GM10847 (cell line): ENCODE measurements around the gene GABARAP.

Experiments used
- POLR2A ChIP-seq: IDR thresholded peaks from 2 replicates; pipeline ENCODE4 v1.6.1; 2011; ENCODE audit not compliant: insufficient read length; ENCODE audit errors: extremely low read depth

GABARAP gene

DNA sequence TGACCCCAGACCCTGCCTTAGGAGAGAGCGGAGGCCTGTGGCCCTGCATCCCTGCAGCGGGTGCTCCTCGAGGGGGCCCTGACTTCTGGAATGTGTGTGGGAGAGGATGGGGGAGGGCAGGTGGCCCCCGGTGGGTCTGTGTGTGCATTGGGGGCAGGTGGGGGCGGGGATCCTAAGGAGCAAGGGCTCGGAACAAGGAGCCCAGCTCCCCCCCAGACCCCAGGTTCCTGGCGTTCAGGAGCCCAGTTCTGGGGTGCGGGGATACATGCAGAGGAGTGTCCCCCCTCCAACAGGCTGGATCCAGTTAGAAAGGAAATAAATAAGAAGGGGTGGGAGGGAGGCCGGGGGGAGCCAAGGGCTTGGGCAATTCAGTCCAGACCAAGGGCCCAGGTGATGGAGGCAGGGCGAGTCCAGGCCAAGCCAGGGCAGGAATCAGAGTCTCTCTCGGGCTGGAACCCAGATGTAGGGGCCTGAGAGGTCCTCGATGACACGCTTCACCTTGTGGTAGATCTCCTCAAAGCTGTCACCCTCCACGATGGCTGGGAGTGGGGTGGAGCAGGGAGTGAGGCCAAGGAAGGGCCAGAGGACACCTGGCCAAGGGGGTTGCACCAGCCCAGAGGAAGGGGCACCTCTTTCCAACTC lies 51.9 kb downstream of the GABARAP start:
- TF ChIP-seq POLR2A = no peak
